Stomach (tissue), 9 donors: ENCODE results near the gene D2HGDH. TPM values are rescaled to one million over a fixed set of nuclear protein-coding genes. Genes with fewer than 3 reads are reported as not detected.
A peak's percentile ranks its signal among the peaks of the same experiment; 100 is the strongest.
"Not testable (repeated sequence)": the region's sequence is repeated elsewhere in the genome, so short reads cannot be mapped to it uniquely, and the experiment has no call there.

Source experiments
- DNase-seq, 2 donors: peaks; one replicate each; pipeline versions ENCODE4 v3.0.0 to v3.0.0-alpha.2; 2013 to 2019
- H3K27ac ChIP-seq, 5 donors: fragments of 200-600 bp in 4 of 5; sonication (generic) in 4 of 5; one replicate each; pipeline ENCODE4 v1.5.1; 2013 to 2019; ENCODE audit warnings: mild to moderate bottlenecking in 1 of 5, moderate library complexity in 1 of 5
- H3K27me3 ChIP-seq, 3 donors: fragments of 200-600 bp; sonication (generic); one replicate each; pipeline ENCODE4 v1.5.1; 2017 to 2019; ENCODE audit warnings: mixed run types in 1 of 3
- H3K36me3 ChIP-seq, 4 donors: fragments of 200-600 bp; sonication (generic); 1 replicate in 3 of 4; 2 replicates in 1 of 4; pipeline ENCODE4 v1.5.1; 2016 to 2019
- H3K4me1 ChIP-seq, 4 donors: fragments of 200-600 bp; sonication (generic); one replicate each; pipeline ENCODE4 v1.5.1; 2016 to 2019
- H3K4me3 ChIP-seq, 4 donors: fragments of 200-600 bp; sonication (generic) in 3 of 4; one replicate each; pipeline ENCODE4 v1.5.1; 2016 to 2019; ENCODE audit warnings: mild to moderate bottlenecking in 1 of 4
- H3K9me3 ChIP-seq, 4 donors: fragments of 200-600 bp; sonication (generic); one replicate each; pipeline ENCODE4 v1.5.1; 2016 to 2019
- CTCF ChIP-seq, 7 experiments: fragments of 450-650 bp in 4 of 7; fragments of 200-600 bp in 3 of 7; sonication (generic) in 3 of 7; IDR thresholded peaks; one replicate each; pipeline ENCODE4 v1.5.1; 2016 to 2019; ENCODE audit warnings: antibody characterized with exemption in 7 of 7, control low read depth in 2 of 7, mild to moderate bottlenecking in 1 of 7
- EP300 ChIP-seq: sonication (generic); formaldehyde crosslinking; IDR thresholded peaks from one replicate; pipeline ENCODE4 v1.6.1; 2017; ENCODE audit warnings: antibody characterized with exemption
- POLR2A ChIP-seq, 4 donors: fragments of 450-650 bp; IDR thresholded peaks; one replicate each; pipeline ENCODE4 v1.6.1; 2016; ENCODE audit warnings: antibody characterized with exemption in 4 of 4, control low read depth in 2 of 4, mild to moderate bottlenecking in 1 of 4, moderate library complexity in 1 of 4
- POLR2AphosphoS5 ChIP-seq, 3 donors: sonication (generic); formaldehyde crosslinking; IDR thresholded peaks; one replicate each; pipeline ENCODE4 v1.6.1; 2016; ENCODE audit warnings: antibody characterized with exemption in 3 of 3
- WGBS, 5 donors: extraction: QIAGEN DNeasy Blood & Tissue Kit in 3 of 5; methylation state at CpG; one replicate each; pipeline versions ENCODE4 v1.1.5 to v1.1.7; 2013 to 2018; 5-methylcytosine and 5-hydroxymethylcytosine counted together
- intact Hi-C: fragments of 100-400 bp; cut with DNase I; formaldehyde crosslinking; loops from one replicate; pipeline ENCODE4 v1.15.1; 2023; ENCODE audit warnings: low total_unique reads
- polyA plus RNA-seq, 3 donors: library from polyadenylated mRNA; stranded (reverse); fragments of 200-250 nt; gene quantifications; one replicate each; pipeline ENCODE4 v1.2.3, GENCODE V29; 2013
- total RNA-seq, 5 donors: library from RNA; depleted of rRNA; stranded (reverse); fragments of >200 nt; gene quantifications; one replicate each; pipeline versions ENCODE4 v1.1.0 to v1.2.3, GENCODE V29; 2014 to 2016
- donor health status: healthy with polysubstance abuse.
- donor health status: Bipolar disorder and iron deficiency.
- donor health status: healthy.

Gene D2HGDH
- total and polyA plus RNA-seq, 8 donors: 17.3 to 369 (median 27.9) TPM

GRCh38 chr2:241729868-241730267 is 4.6 kb upstream of the D2HGDH start:
- WGBS, 5 donors: 86 to 94% (median 89%) methylated on average over 6 of the region's 6 CpGs
- H3K4me3 ChIP-seq: no peak overlapping the region
- intact Hi-C loops: no loop called here

GRCh38 chr2:241730671-241731293 is 3.6 kb upstream of the D2HGDH start:
- intact Hi-C loops: no loop called here
- Histone ChIP-seq H3K9me3 (no peaks in the 10 kb centered on the region), H3K27ac (no peak overlapping the region), H3K4me3 (no peak overlapping the region), H3K27me3 (no peaks in the 10 kb centered on the region), H3K36me3 (peaks cover 0 to 9% (median 5%) of the 10 kb centered on the region in 4 donors), H3K4me1 (peaks cover 5 to 29% (median 13%) of the 10 kb centered on the region in 4 donors)
- TF ChIP-seq EP300: no peak
- TF ChIP-seq CTCF (IDR thresholded peaks at IDR 0.05): no peak
- TF ChIP-seq POLR2A (IDR thresholded peaks at IDR 0.05): no peak
- TF ChIP-seq POLR2AphosphoS5 (IDR thresholded peaks at IDR 0.05): no peak
- 65 to 79% (median 67%) methylated on average over 12 of the region's 12 CpGs for WGBS, 5 donors
- DNase-seq: no peak

More at GRCh38 chr2:241729868-241730267, 4.6 kb upstream of the D2HGDH start:
- Histone ChIP-seq H3K27me3 (no peaks in the 10 kb centered on the region), H3K4me1 (peaks cover 5 to 24% (median 7%) of the 10 kb centered on the region in 4 donors), H3K36me3 (peaks cover 0 to 18% (median 14%) of the 10 kb centered on the region in 4 donors), H3K27ac (no peak overlapping the region), H3K9me3 (no peaks in the 10 kb centered on the region)
- no peak for DNase-seq
- TF ChIP-seq POLR2AphosphoS5 (IDR thresholded peaks at IDR 0.05): no peak
- TF ChIP-seq POLR2A (IDR thresholded peaks at IDR 0.05): no peak
- no peak for TF ChIP-seq EP300
- TF ChIP-seq CTCF (IDR thresholded peaks at IDR 0.05): no peak

- 38 to 56% (median 43%) methylated on average over 19 to 25 of the region's 26 CpGs for WGBS, 5 donors
- H3K4me3 ChIP-seq, intact Hi-C loops: not testable (repeated sequence)
Measured at GRCh38 chr2:241732513-241733186, 1.8 kb upstream of the D2HGDH start.

More at GRCh38 chr2:241732513-241733186, 1.8 kb upstream of the D2HGDH start:
- peak in 4 of 7 experiments; percentile 36 to 64 (median 51) for TF ChIP-seq CTCF (IDR thresholded peaks at IDR 0.05)
- not testable (repeated sequence) for H3K27ac ChIP-seq, H3K36me3 ChIP-seq, H3K9me3 ChIP-seq, H3K27me3 ChIP-seq
- peaks cover 5 to 34% (median 17%) of the 10 kb centered on the region in 4 donors for H3K4me1 ChIP-seq
- DNase-seq: peak in 1 of 2 donors; percentile 69
